ENCODE data around the gene ELF3. TPM values are rescaled to one million over a fixed set of nuclear protein-coding genes. Genes with fewer than 3 reads are reported as not detected.

ELF3 gene
- total and polyA plus RNA-seq, 10 of the 15 experiments (the other 5 are each of a cell fraction or from before 2014, with no cell fraction given): 0.07 to 14.3 (median 0.58) TPM; not detected in 1

DNA sequence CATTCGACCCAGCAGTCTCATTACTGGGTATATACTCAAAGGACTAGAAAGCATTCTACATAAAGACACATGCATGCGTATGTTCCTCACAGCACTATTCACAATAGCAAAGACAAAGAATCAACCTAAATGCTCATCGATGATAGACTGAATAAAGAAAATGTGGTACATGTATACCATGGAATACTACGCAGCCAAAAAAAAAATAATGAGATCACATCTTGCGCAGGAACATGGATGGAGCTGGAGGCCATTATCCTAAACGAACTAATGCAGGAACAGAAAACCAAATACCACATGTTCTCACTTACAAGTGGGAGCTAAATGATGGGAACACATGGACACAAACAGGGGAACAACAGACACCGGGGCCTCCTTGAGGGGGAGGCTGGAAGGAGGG, 43.7 kb downstream of the ELF3 start:
- no peak overlapping the region for H3K9ac ChIP-seq (ENCODE audit: control insufficient read depth, insufficient read depth, low read length)
- FAIRE-seq (no peak), DNase-seq (ENCODE audit: low read depth, low spot score) (no peak), ATAC-seq (no peak)
- no peaks in the 10 kb centered on the region for H3K79me2 ChIP-seq (ENCODE audit: control insufficient read depth, insufficient read depth, low read length)
- BruUV-seq (replicated peaks): no TSS peak
- H3K36me3 ChIP-seq (ENCODE audit: control insufficient read depth in 2 of 2, insufficient read depth in 2 of 2, low read length in 1 of 2): no peaks in the 10 kb centered on the region
- H3K9me3 ChIP-seq (replicated peaks; ENCODE audit: control insufficient read depth, insufficient read depth, low read length): no peaks in the 10 kb centered on the region
- no peaks in the 10 kb centered on the region for H4K20me1 ChIP-seq (ENCODE audit: control insufficient read depth, insufficient read depth)
- H3K4me3 ChIP-seq: no peak overlapping the region
- H2AFZ ChIP-seq (ENCODE audit: control insufficient read depth, low read depth, low read length): no peak overlapping the region
- H3K27me3 ChIP-seq (replicated peaks in 1 of 2; ENCODE audit: control insufficient read depth in 2 of 2, insufficient read depth in 2 of 2, low read length in 1 of 2): peaks cover 0 to under 1% of the 10 kb centered on the region in 2 experiments; a peak in 1 of 4 replicates
- H3K4me2 ChIP-seq (ENCODE audit: control insufficient read depth, insufficient read depth): no peak overlapping the region
- intact Hi-C loops (cut with micrococcal nuclease; ENCODE audit: unreplicated experiment): no loop called here
- in situ Hi-C loops (cut with MboI): no loop called here
- H3K27ac ChIP-seq (ENCODE audit: control insufficient read depth, insufficient read depth): no peak overlapping the region
- ChIA-PET SMC1A (ENCODE audit: uncharacterized antibody, unreplicated experiment) (no interaction called here), RAD21 (ENCODE audit: unreplicated experiment) (interaction anchor here (0.6 kb wide), 1 partner anchor 47 kb away, joined by 3 read pairs; no protein-coding TSS in a partner anchor), POLR2A (no interaction called here), CTCF (no interaction called here)
- TF ChIP-seq FOS (IDR thresholded peaks at IDR 0.05; ENCODE audit: borderline replicate concordance, extremely low read depth, insufficient read length) (no peak), KAT2A (conservative IDR thresholded peaks at IDR 0.05; ENCODE audit: control insufficient read depth, low read depth, low read length) (no peak), BHLHE40 (IDR thresholded peaks at IDR 0.05; ENCODE audit: borderline replicate concordance in 1 of 2, low read depth in 2 of 2, low read length in 1 of 2) (no peak), CHD2 (IDR thresholded peaks at IDR 0.05; ENCODE audit: borderline replicate concordance, low read depth, low read length) (no peak), CREM (IDR thresholded peaks at IDR 0.05; ENCODE audit: low read depth) (no peak), TCF12 (IDR thresholded peaks at IDR 0.05; ENCODE audit: low read depth, low read length) (no peak), E2F8 (IDR thresholded peaks at IDR 0.05; ENCODE audit: low read depth, partially characterized antibody) (no peak), IRF4 (IDR thresholded peaks at IDR 0.05; ENCODE audit: low read depth, low read length) (no peak), ZBTB40 (IDR thresholded peaks at IDR 0.05; ENCODE audit: borderline replicate concordance) (no peak), RELA (IDR thresholded peaks at IDR 0.05; ENCODE audit: borderline replicate concordance, partially characterized antibody) (no peak), WRNIP1 (IDR thresholded peaks at IDR 0.05; ENCODE audit: borderline replicate concordance, low read depth, low read length) (no peak), EP300 (IDR thresholded peaks at IDR 0.05; ENCODE audit: borderline replicate concordance in 1 of 2, control insufficient read depth in 1 of 2, low read depth in 2 of 2, low read length in 2 of 2) (no peak), SUZ12 (IDR thresholded peaks at IDR 0.05; ENCODE audit: unreplicated experiment) (no peak), ETV6 (conservative IDR thresholded peaks at IDR 0.05 in 1 of 2, IDR thresholded peaks at IDR 0.05 in 1 of 2; ENCODE audit: borderline replicate concordance in 1 of 2, low read depth in 1 of 2) (no peak)
- TF ChIP-seq, protein P1, sequence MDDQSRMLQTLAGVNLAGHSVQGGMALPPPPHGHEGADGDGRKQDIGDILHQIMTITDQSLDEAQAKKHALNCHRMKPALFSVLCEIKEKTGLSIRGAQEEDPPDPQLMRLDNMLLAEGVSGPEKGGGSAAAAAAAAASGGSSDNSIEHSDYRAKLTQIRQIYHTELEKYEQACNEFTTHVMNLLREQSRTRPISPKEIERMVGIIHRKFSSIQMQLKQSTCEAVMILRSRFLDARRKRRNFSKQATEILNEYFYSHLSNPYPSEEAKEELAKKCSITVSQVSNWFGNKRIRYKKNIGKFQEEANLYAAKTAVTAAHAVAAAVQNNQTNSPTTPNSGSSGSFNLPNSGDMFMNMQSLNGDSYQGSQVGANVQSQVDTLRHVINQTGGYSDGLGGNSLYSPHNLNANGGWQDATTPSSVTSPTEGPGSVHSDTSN (IDR thresholded peaks at IDR 0.05; ENCODE audit: insufficient replicate concordance, low read depth, low read length): no peak
- WGBS (ENCODE audit: insufficient coverage, insufficient replicate concordance, low lambda C conversion rate, missing lambda C conversion rate): 67% methylated on average over 7 of the region's 7 CpGs
- no peaks in the 10 kb centered on the region for H3K4me1 ChIP-seq (ENCODE audit: control insufficient read depth, insufficient read depth, low read length)
